Trophoblast cell (in vitro differentiated cells and primary cell): ENCODE data around the gene PPRC1. TPM values are rescaled to one million over a fixed set of nuclear protein-coding genes. Genes with fewer than 3 reads are reported as not detected.

Experiments used
- DNase-seq, 2 donors: peaks; one replicate each; pipeline ENCODE4 v3.0.0-alpha.2; 2016
- H2AFZ ChIP-seq: 2 replicates; pipeline ENCODE4 v1.6.1; 2013; ENCODE audit warnings: low read length, moderate library complexity, mild to moderate bottlenecking; ENCODE audit not compliant: insufficient read depth, poor library complexity
- H2AK5ac ChIP-seq: 2 replicates; pipeline ENCODE4 v1.6.1; 2013; ENCODE audit warnings: mild to moderate bottlenecking, low read length
- H2BK120ac ChIP-seq: 2 replicates; pipeline ENCODE4 v1.6.1; 2013; ENCODE audit warnings: low read length, mild to moderate bottlenecking, moderate library complexity; ENCODE audit not compliant: insufficient read depth, poor library complexity
- H2BK12ac ChIP-seq: 2 replicates; pipeline ENCODE4 v1.6.1; 2013; ENCODE audit warnings: mild to moderate bottlenecking, low read length, moderate library complexity
- H2BK5ac ChIP-seq: 2 replicates; pipeline ENCODE4 v1.6.1; 2013; ENCODE audit warnings: low read length, low read depth, moderate library complexity, mild to moderate bottlenecking; ENCODE audit not compliant: poor library complexity
- H3K14ac ChIP-seq: 2 replicates; pipeline ENCODE4 v1.6.1; 2013; ENCODE audit warnings: mild to moderate bottlenecking, low read length
- H3K18ac ChIP-seq: 2 replicates; pipeline ENCODE4 v1.6.1; 2013; ENCODE audit warnings: mild to moderate bottlenecking, low read length
- H3K23ac ChIP-seq: 2 replicates; pipeline ENCODE4 v1.6.1; 2013; ENCODE audit warnings: low read length
- H3K27ac ChIP-seq: 2 replicates; pipeline ENCODE4 v1.5.1; 2013; ENCODE audit warnings: low read depth, mild to moderate bottlenecking, inconsistent platforms, low read length, moderate library complexity
- H3K27me3 ChIP-seq: 2 replicates; pipeline ENCODE4 v1.6.1; 2013; ENCODE audit warnings: inconsistent platforms, mild to moderate bottlenecking, low read length, moderate library complexity; ENCODE audit not compliant: insufficient read depth
- H3K36me3 ChIP-seq, 2 experiments: 1 replicate in 1 of 2; 2 replicates in 1 of 2; pipeline ENCODE4 v1.6.1; 2013; ENCODE audit warnings: low read length in 2 of 2, mild to moderate bottlenecking in 2 of 2, moderate library complexity in 1 of 2; ENCODE audit not compliant: insufficient read depth in 2 of 2, control insufficient read depth in 1 of 2
- H3K4ac ChIP-seq: 2 replicates; pipeline ENCODE4 v1.6.1; 2013; ENCODE audit warnings: low read depth, mild to moderate bottlenecking, low read length, moderate library complexity
- H3K4me1 ChIP-seq, 2 experiments: 1 replicate in 1 of 2; 2 replicates in 1 of 2; pipeline ENCODE4 v1.6.1; 2013; ENCODE audit warnings: low read length in 2 of 2, mild to moderate bottlenecking in 2 of 2, moderate library complexity in 1 of 2; ENCODE audit not compliant: insufficient read depth in 2 of 2, control insufficient read depth in 1 of 2
- H3K4me2 ChIP-seq: 2 replicates; pipeline ENCODE4 v1.6.1; 2013; ENCODE audit warnings: inconsistent platforms, mild to moderate bottlenecking, low read length, moderate library complexity
- H3K4me3 ChIP-seq: 2 replicates; pipeline ENCODE4 v1.5.1; 2013; ENCODE audit warnings: mild to moderate bottlenecking, low read depth, low read length, inconsistent platforms
- H3K79me1 ChIP-seq: one replicate; pipeline ENCODE4 v1.6.1; 2013; ENCODE audit warnings: low read length
- H3K79me2 ChIP-seq: 2 replicates; pipeline ENCODE4 v1.6.1; 2013; ENCODE audit warnings: low read length, mild to moderate bottlenecking; ENCODE audit not compliant: control insufficient read depth, insufficient read depth, poor library complexity
- H3K9ac ChIP-seq: 2 replicates; pipeline ENCODE4 v1.6.1; 2013; ENCODE audit warnings: mild to moderate bottlenecking, low read length
- H3K9me3 ChIP-seq: 2 replicates; pipeline ENCODE4 v1.6.1; 2013; ENCODE audit warnings: low read depth, mild to moderate bottlenecking, control low read depth, inconsistent platforms, low read length; ENCODE audit not compliant: insufficient read depth
- H4K12ac ChIP-seq: 2 replicates; pipeline ENCODE4 v1.6.1; 2013; ENCODE audit warnings: low read depth, mild to moderate bottlenecking, low read length, moderate library complexity
- H4K8ac ChIP-seq: 2 replicates; pipeline ENCODE4 v1.6.1; 2013; ENCODE audit warnings: low read depth, mild to moderate bottlenecking, low read length, moderate library complexity
- H4K91ac ChIP-seq: one replicate; pipeline ENCODE4 v1.6.1; 2013; ENCODE audit warnings: low read depth, mild to moderate bottlenecking, low read length, moderate library complexity
- WGBS: extraction: QIAGEN DNeasy Blood & Tissue Kit; methylation state at CpG from one replicate; pipeline ENCODE4 v1.1.7; 2013; ENCODE audit warnings: missing lambda C conversion rate; ENCODE audit not compliant: insufficient read length, insufficient coverage; ENCODE audit errors: extremely low coverage; 5-methylcytosine and 5-hydroxymethylcytosine counted together
- polyA plus RNA-seq: library from polyadenylated mRNA; stranded (reverse); fragments of 200-250 nt; gene quantifications from 2 replicates; pipeline ENCODE4 v1.2.3, GENCODE V29; 2013

PPRC1 gene, protein sequence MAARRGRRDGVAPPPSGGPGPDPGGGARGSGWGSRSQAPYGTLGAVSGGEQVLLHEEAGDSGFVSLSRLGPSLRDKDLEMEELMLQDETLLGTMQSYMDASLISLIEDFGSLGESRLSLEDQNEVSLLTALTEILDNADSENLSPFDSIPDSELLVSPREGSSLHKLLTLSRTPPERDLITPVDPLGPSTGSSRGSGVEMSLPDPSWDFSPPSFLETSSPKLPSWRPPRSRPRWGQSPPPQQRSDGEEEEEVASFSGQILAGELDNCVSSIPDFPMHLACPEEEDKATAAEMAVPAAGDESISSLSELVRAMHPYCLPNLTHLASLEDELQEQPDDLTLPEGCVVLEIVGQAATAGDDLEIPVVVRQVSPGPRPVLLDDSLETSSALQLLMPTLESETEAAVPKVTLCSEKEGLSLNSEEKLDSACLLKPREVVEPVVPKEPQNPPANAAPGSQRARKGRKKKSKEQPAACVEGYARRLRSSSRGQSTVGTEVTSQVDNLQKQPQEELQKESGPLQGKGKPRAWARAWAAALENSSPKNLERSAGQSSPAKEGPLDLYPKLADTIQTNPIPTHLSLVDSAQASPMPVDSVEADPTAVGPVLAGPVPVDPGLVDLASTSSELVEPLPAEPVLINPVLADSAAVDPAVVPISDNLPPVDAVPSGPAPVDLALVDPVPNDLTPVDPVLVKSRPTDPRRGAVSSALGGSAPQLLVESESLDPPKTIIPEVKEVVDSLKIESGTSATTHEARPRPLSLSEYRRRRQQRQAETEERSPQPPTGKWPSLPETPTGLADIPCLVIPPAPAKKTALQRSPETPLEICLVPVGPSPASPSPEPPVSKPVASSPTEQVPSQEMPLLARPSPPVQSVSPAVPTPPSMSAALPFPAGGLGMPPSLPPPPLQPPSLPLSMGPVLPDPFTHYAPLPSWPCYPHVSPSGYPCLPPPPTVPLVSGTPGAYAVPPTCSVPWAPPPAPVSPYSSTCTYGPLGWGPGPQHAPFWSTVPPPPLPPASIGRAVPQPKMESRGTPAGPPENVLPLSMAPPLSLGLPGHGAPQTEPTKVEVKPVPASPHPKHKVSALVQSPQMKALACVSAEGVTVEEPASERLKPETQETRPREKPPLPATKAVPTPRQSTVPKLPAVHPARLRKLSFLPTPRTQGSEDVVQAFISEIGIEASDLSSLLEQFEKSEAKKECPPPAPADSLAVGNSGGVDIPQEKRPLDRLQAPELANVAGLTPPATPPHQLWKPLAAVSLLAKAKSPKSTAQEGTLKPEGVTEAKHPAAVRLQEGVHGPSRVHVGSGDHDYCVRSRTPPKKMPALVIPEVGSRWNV (N-terminal part only)
- polyA plus RNA-seq, result 41.1 and 41.5 TPM in 2 replicates

DNA sequence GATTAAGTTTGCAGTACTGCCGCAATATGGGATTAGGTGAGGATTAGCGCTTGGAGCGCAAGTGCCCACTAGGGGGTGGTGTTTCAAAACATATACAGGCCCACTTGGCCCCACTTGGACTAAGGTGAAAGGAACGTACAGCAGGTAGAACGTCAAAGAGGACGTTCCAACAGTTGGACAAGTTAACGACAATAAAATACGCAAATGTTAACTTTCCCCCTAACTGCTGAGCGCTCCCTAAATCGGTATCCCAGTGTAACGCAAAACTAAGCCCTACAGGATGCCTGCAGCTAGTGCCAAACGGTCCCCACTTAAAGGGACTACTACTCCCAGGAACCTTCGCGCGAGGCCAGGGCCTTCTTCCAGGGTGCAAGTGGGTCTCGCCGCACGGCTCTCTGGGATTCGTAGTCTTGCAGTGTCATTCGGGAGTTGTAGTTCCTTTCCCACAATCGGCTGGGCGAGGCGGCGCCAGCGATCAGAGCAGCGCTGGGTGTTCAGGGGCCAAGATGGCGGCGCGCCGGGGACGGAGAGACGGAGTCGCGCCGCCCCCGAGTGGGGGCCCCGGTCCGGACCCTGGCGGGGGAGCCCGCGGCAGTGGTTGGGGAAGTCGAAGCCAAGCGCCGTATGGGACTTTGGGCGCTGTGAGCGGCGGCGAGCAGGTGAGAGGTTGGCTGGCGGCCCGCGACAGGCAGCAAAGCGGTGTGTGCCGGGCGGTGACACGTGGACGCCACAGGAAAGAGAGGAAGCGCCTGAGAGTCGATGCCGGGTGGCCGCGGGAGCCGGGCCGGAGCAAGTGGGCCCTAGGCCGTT, at the start of gene PPRC1:
TSS of gene PPRC1 (plus strand) at position 478 of the 810 bp plus-strand sequence. CDS start at position 507, 29 bp downstream.
- Histone ChIP-seq H2AK5ac (peak within 1 kb of the TSS; percentile 82), H2AFZ (peak within 1 kb of the TSS; percentile 81), H3K4me1 (peaks cover 7 to 11% of the 10 kb centered on the region in 2 experiments), H2BK12ac (no peak within 1 kb of the TSS), H4K8ac (peak within 1 kb of the TSS; percentile 83), H3K9me3 (no peaks in the 10 kb centered on the region), H3K18ac (peak within 1 kb of the TSS; percentile 76), H2BK5ac (peak within 1 kb of the TSS; percentile 66), H3K4me3 (peak within 1 kb of the TSS; percentile 96), H3K14ac (peak within 1 kb of the TSS; percentile 95), H3K4me2 (peak within 1 kb of the TSS; percentile 81), H4K91ac (peak within 1 kb of the TSS; percentile 90), H3K36me3 (peaks cover 2 to 3% of the 10 kb centered on the region in 2 experiments), H3K23ac (peak within 1 kb of the TSS; percentile 25), H2BK120ac (peak within 1 kb of the TSS; percentile 87), H4K12ac (peak within 1 kb of the TSS; percentile 83), H3K27ac (peak within 1 kb of the TSS; percentile 75), H3K79me1 (peaks cover 14% of the 10 kb centered on the region), H3K27me3 (no peaks in the 10 kb centered on the region), H3K9ac (peak within 1 kb of the TSS; percentile 93), H3K4ac (peak within 1 kb of the TSS; percentile 95), H3K79me2 (peaks cover 28% of the 10 kb centered on the region)
- peak; percentile 98 to 99 for DNase-seq
- WGBS, result no CpG with 5 or more reads among the region's 64 CpGs

DNA sequence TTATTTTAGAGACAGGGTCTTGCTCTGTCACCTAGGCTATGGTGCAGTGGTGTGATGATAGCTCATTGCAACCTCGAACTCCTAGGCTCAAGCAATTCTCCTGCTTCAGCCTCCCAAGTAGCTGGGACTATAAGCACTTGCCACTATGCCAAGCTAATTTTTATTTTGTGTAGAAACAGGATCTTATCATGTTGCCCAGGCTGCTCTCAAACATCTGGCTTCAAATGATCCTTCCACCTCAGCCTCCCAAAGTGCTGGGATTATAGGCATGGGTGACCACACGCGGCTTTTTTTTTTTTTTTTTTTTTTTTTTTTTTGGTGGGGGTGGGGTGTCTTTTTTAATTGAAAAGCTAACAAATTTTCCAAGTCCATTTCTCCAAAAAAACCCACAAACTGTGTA, 49.3 kb upstream of the PPRC1 start:
- Histone ChIP-seq H2BK12ac (no peak overlapping the region), H2AK5ac (no peak overlapping the region), H2BK120ac (no peak overlapping the region), H2BK5ac (no peak overlapping the region), H3K14ac (no peak overlapping the region), H3K18ac (no peak overlapping the region), H3K9ac (no peak overlapping the region), H4K8ac (no peak overlapping the region), H3K4me1 (no peaks in the 10 kb centered on the region), H4K91ac (no peak overlapping the region), H3K4ac (no peak overlapping the region), H2AFZ (no peak overlapping the region), H3K4me2 (no peak overlapping the region), H3K4me3 (no peak overlapping the region), H3K79me1 (no peaks in the 10 kb centered on the region), H3K79me2 (no peaks in the 10 kb centered on the region), H3K23ac (no peak overlapping the region), H3K36me3 (no peaks in the 10 kb centered on the region), H4K12ac (no peak overlapping the region), H3K9me3 (no peaks in the 10 kb centered on the region), H3K27ac (no peak overlapping the region), H3K27me3 (no peaks in the 10 kb centered on the region)
- no peak for DNase-seq
- WGBS, result no CpG with 5 or more reads among the region's 3 CpGs

DNA sequence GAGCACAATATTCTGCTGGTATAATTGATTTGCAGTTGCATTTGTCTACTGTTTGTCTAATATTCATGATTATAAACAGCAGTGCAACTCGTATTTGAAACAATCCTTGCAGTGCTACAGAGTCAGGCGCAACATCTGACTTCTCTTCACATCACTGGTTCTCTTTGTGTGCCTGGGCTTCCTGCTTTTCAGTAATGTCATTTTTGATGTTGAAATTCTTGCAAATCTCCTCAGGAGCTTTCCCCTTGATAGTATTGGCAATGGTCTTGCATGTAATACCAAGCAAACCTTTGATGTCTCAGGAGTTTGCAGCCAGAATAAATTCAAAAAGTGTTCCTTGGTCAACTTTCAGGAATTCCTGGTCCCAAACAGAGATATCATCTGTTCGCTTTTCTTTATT, 47.5 kb upstream of the PPRC1 start:
- no peak overlapping the region for H4K91ac ChIP-seq
- no CpG with 5 or more reads among the region's 3 CpGs for WGBS
- H3K18ac ChIP-seq, result no peak overlapping the region
- no peak overlapping the region for H4K8ac ChIP-seq
- H3K9me3 ChIP-seq, result no peaks in the 10 kb centered on the region
- H3K79me2 ChIP-seq, result no peaks in the 10 kb centered on the region
- no peak overlapping the region for H3K14ac ChIP-seq
- H2BK120ac ChIP-seq, result no peak overlapping the region
- H3K23ac ChIP-seq, result no peak overlapping the region
- no peak overlapping the region for H4K12ac ChIP-seq
- no peak overlapping the region for H3K4ac ChIP-seq
- H3K79me1 ChIP-seq, result no peaks in the 10 kb centered on the region
- no peaks in the 10 kb centered on the region for H3K4me1 ChIP-seq
- H2AFZ ChIP-seq, result no peak overlapping the region
- no peak overlapping the region for H2BK5ac ChIP-seq
- no peak overlapping the region for H3K4me3 ChIP-seq
- H3K4me2 ChIP-seq, result no peak overlapping the region
- H3K27ac ChIP-seq, result no peak overlapping the region
- H3K27me3 ChIP-seq, result no peaks in the 10 kb centered on the region
- H3K36me3 ChIP-seq, result no peaks in the 10 kb centered on the region
- no peak overlapping the region for H3K9ac ChIP-seq
- H2AK5ac ChIP-seq, result no peak overlapping the region
- no peak for DNase-seq
- H2BK12ac ChIP-seq, result no peak overlapping the region
